ENCODE results near the gene EML6. TPM values are rescaled to one million over a fixed set of nuclear protein-coding genes. Genes with fewer than 3 reads are reported as not detected.

The EML6 gene
- total and polyA plus RNA-seq, 4 donors, result 0.94 to 5.1 (median 2.0) TPM

- no peak overlapping the region for H3K9ac ChIP-seq (ENCODE audit: insufficient read depth in 1 of 2, low read length in 2 of 2)
- no peak for ATAC-seq (ENCODE audit: insufficient read depth, low FRiP score)
- TF ChIP-seq, protein P1, sequence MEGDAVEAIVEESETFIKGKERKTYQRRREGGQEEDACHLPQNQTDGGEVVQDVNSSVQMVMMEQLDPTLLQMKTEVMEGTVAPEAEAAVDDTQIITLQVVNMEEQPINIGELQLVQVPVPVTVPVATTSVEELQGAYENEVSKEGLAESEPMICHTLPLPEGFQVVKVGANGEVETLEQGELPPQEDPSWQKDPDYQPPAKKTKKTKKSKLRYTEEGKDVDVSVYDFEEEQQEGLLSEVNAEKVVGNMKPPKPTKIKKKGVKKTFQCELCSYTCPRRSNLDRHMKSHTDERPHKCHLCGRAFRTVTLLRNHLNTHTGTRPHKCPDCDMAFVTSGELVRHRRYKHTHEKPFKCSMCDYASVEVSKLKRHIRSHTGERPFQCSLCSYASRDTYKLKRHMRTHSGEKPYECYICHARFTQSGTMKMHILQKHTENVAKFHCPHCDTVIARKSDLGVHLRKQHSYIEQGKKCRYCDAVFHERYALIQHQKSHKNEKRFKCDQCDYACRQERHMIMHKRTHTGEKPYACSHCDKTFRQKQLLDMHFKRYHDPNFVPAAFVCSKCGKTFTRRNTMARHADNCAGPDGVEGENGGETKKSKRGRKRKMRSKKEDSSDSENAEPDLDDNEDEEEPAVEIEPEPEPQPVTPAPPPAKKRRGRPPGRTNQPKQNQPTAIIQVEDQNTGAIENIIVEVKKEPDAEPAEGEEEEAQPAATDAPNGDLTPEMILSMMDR (IDR thresholded peaks at IDR 0.05; ENCODE audit: control extremely low read depth, extremely low read depth), result no peak
Measured at GRCh38 chr2:54946220-54946805, 222.9 kb downstream of the EML6 start.

GRCh38 chr2:54947136-54947535 lies 223.7 kb downstream of the EML6 start:
- Histone ChIP-seq H3K9ac (ENCODE audit: insufficient read depth in 1 of 2, low read length in 2 of 2) (no peak overlapping the region), H3K27me3 (ENCODE audit: control insufficient read depth in 3 of 3, insufficient read depth in 3 of 3, low read length in 2 of 3) (no peaks in the 10 kb centered on the region), H3K4me3 (no peak overlapping the region), H3K27ac (ENCODE audit: low read depth in 1 of 2, low read length in 1 of 2) (no peak overlapping the region), H3K4me1 (ENCODE audit: control insufficient read depth in 5 of 5, insufficient read depth in 5 of 5, low read length in 5 of 5) (peaks cover 0 to 12% (median 11%) of the 10 kb centered on the region in 5 donors), H3K9me3 (ENCODE audit: control insufficient read depth in 4 of 4, insufficient read depth in 3 of 4, low read length in 3 of 4) (no peaks in the 10 kb centered on the region), H3K36me3 (ENCODE audit: control insufficient read depth in 4 of 4, insufficient read depth in 4 of 4, low read length in 4 of 4) (no peaks in the 10 kb centered on the region)
- WGBS, 2 donors, result 90 to 92% methylated on average over 11 of the region's 11 CpGs
- no peak for DNase-seq
- no peak for ATAC-seq (ENCODE audit: insufficient read depth, low FRiP score)
- TF ChIP-seq, protein P1 (IDR thresholded peaks at IDR 0.05; ENCODE audit: control extremely low read depth, extremely low read depth), result no peak

More at GRCh38 chr2:54946220-54946805, 222.9 kb downstream of the EML6 start:
- Histone ChIP-seq H3K4me3 (no peak overlapping the region), H3K27me3 (ENCODE audit: control insufficient read depth in 3 of 3, insufficient read depth in 3 of 3, low read length in 2 of 3) (no peaks in the 10 kb centered on the region), H3K9me3 (ENCODE audit: control insufficient read depth in 4 of 4, insufficient read depth in 3 of 4, low read length in 3 of 4) (no peaks in the 10 kb centered on the region), H3K4me1 (ENCODE audit: control insufficient read depth in 5 of 5, insufficient read depth in 5 of 5, low read length in 5 of 5) (peaks cover 0 to 12% (median 11%) of the 10 kb centered on the region in 5 donors), H3K27ac (ENCODE audit: low read depth in 1 of 2, low read length in 1 of 2) (peak overlapping the region in 1 of 2 donors; percentile 26), H3K36me3 (ENCODE audit: control insufficient read depth in 4 of 4, insufficient read depth in 4 of 4, low read length in 4 of 4) (no peaks in the 10 kb centered on the region)
- WGBS, 2 donors, result 86 to 91% methylated on average over 9 of the region's 9 CpGs
- peak in 2 of 3 donors; percentile 17 to 28 for DNase-seq

- no peaks in the 10 kb centered on the region for H3K9me3 ChIP-seq (ENCODE audit: control insufficient read depth in 4 of 4, insufficient read depth in 3 of 4, low read length in 3 of 4)
- WGBS, 2 donors, result 93 to 96% methylated on average over 9 of the region's 9 CpGs
- H3K4me3 ChIP-seq, result no peak overlapping the region
- H3K36me3 ChIP-seq (ENCODE audit: control insufficient read depth in 4 of 4, insufficient read depth in 4 of 4, low read length in 4 of 4), result no peaks in the 10 kb centered on the region
- ATAC-seq (ENCODE audit: insufficient read depth, low FRiP score) (no peak), DNase-seq (no peak)
- H3K27me3 ChIP-seq (ENCODE audit: control insufficient read depth in 3 of 3, insufficient read depth in 3 of 3, low read length in 2 of 3), result no peaks in the 10 kb centered on the region
- no peak overlapping the region for H3K27ac ChIP-seq (ENCODE audit: low read depth in 1 of 2, low read length in 1 of 2)
- peaks cover 0 to 12% (median 8%) of the 10 kb centered on the region in 5 donors for H3K4me1 ChIP-seq (ENCODE audit: control insufficient read depth in 5 of 5, insufficient read depth in 5 of 5, low read length in 5 of 5)
- TF ChIP-seq, protein P1 (IDR thresholded peaks at IDR 0.05; ENCODE audit: control extremely low read depth, extremely low read depth), result no peak
- H3K9ac ChIP-seq (ENCODE audit: insufficient read depth in 1 of 2, low read length in 2 of 2), result no peak overlapping the region
Measured at GRCh38 chr2:54947646-54948045, 224.2 kb downstream of the EML6 start.

DNA sequence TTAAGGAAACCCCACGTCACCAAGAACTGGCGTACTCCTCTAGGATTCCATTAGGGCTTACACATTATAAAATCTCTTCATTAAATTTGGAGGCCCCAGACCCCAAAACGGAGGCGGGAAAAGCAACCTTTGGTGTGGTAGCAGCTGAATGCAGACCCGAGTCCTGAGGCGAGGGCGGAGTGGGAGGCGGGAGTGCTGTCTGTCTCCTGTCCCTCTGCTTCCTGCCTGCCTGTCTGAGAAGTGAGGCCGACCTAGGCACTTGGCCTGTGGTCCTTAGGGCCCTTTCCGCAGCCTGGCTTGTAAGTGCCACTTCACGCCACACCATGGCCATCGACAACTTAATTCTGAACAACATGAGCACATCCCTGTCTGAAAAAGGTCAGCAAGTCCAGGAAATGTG lies 224.7 kb downstream of the EML6 start:
- DNase-seq, result no peak
- Histone ChIP-seq H3K9ac (ENCODE audit: insufficient read depth in 1 of 2, low read length in 2 of 2) (no peak overlapping the region), H3K4me3 (no peak overlapping the region), H3K27me3 (ENCODE audit: control insufficient read depth in 3 of 3, insufficient read depth in 3 of 3, low read length in 2 of 3) (no peaks in the 10 kb centered on the region), H3K36me3 (ENCODE audit: control insufficient read depth in 4 of 4, insufficient read depth in 4 of 4, low read length in 4 of 4) (no peaks in the 10 kb centered on the region), H3K4me1 (ENCODE audit: control insufficient read depth in 5 of 5, insufficient read depth in 5 of 5, low read length in 5 of 5) (peaks cover 0 to 12% (median 7%) of the 10 kb centered on the region in 5 donors), H3K27ac (ENCODE audit: low read depth in 1 of 2, low read length in 1 of 2) (no peak overlapping the region), H3K9me3 (ENCODE audit: control insufficient read depth in 4 of 4, insufficient read depth in 3 of 4, low read length in 3 of 4) (no peaks in the 10 kb centered on the region)
- TF ChIP-seq, protein P1 (IDR thresholded peaks at IDR 0.05; ENCODE audit: control extremely low read depth, extremely low read depth), result no peak
- 86 to 88% methylated on average over 12 of the region's 12 CpGs for WGBS, 2 donors
- no peak for ATAC-seq (ENCODE audit: insufficient read depth, low FRiP score)
